ENCODE results near the gene HACD4. TPM values are rescaled to one million over a fixed set of nuclear protein-coding genes. Genes with fewer than 3 reads are reported as not detected.

Gene HACD4
- total RNA-seq, 1 experiment from 2014 or later: 1.2 TPM

DNA sequence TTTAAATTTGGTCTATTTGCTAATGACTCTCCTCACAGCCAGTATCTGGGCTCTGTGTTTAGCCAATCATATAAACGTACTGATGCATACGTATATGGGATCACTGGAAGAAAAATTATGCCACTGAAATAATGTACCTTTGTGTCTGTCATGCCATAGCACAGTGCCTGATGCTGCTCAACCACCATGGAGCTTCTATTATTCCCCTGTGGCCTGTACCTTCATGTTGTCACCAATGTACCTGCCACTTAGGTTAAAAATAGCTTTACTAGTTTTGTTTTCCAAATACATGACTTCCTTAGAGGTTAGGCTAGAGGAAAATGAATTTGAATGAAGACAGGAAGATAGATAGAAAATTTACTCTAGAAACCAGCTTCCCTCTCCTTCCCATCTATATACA is 34.6 kb downstream of the HACD4 start (continued):
- TF ChIP-seq, protein P1, sequence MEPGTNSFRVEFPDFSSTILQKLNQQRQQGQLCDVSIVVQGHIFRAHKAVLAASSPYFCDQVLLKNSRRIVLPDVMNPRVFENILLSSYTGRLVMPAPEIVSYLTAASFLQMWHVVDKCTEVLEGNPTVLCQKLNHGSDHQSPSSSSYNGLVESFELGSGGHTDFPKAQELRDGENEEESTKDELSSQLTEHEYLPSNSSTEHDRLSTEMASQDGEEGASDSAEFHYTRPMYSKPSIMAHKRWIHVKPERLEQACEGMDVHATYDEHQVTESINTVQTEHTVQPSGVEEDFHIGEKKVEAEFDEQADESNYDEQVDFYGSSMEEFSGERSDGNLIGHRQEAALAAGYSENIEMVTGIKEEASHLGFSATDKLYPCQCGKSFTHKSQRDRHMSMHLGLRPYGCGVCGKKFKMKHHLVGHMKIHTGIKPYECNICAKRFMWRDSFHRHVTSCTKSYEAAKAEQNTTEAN (CRISPR knock-in tag; IDR thresholded peaks at IDR 0.05): no peak
- TF ChIP-seq, protein P2, sequence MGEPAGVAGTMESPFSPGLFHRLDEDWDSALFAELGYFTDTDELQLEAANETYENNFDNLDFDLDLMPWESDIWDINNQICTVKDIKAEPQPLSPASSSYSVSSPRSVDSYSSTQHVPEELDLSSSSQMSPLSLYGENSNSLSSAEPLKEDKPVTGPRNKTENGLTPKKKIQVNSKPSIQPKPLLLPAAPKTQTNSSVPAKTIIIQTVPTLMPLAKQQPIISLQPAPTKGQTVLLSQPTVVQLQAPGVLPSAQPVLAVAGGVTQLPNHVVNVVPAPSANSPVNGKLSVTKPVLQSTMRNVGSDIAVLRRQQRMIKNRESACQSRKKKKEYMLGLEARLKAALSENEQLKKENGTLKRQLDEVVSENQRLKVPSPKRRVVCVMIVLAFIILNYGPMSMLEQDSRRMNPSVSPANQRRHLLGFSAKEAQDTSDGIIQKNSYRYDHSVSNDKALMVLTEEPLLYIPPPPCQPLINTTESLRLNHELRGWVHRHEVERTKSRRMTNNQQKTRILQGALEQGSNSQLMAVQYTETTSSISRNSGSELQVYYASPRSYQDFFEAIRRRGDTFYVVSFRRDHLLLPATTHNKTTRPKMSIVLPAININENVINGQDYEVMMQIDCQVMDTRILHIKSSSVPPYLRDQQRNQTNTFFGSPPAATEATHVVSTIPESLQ (CRISPR knock-in tag; IDR thresholded peaks at IDR 0.05): no peak
- no peak for TF ChIP-seq ERG (CRISPR knock-in tag; IDR thresholded peaks at IDR 0.05)

GRCh38 chr9:20995616-20996015 is 35.8 kb downstream of the HACD4 start:
- ATAC-seq (no peak), DNase-seq (ENCODE audit: low spot score) (no peak)
- H3K9me3 Mint-ChIP-seq: peaks cover 3% of the 10 kb centered on the region; the same call in 1 of the 2 replicates
- H3K27ac Mint-ChIP-seq: no peak overlapping the region
- ChIA-PET CTCF (no interaction called here), POLR2A (no interaction called here)
- no peaks in the 10 kb centered on the region for H3K27me3 Mint-ChIP-seq (ENCODE audit: low read depth)
- peaks cover 14% of the 10 kb centered on the region for H3K4me1 Mint-ChIP-seq
- H3K4me3 Mint-ChIP-seq: no peak overlapping the region
- peaks cover 22% of the 10 kb centered on the region for H3K36me3 Mint-ChIP-seq
- TF ChIP-seq ZNF219 (CRISPR knock-in tag; IDR thresholded peaks at IDR 0.05; ENCODE audit: borderline replicate concordance) (no peak), ERG (CRISPR knock-in tag; IDR thresholded peaks at IDR 0.05) (no peak)

- CTCF ChIA-PET: interaction anchor here (0.7 kb wide), 1 partner anchor 53 kb away, joined by 3 read pairs; no protein-coding TSS in a partner anchor
- TF ChIP-seq NFE2L1 (CRISPR knock-in tag; IDR thresholded peaks at IDR 0.05): no peak
- TF ChIP-seq, protein P3, sequence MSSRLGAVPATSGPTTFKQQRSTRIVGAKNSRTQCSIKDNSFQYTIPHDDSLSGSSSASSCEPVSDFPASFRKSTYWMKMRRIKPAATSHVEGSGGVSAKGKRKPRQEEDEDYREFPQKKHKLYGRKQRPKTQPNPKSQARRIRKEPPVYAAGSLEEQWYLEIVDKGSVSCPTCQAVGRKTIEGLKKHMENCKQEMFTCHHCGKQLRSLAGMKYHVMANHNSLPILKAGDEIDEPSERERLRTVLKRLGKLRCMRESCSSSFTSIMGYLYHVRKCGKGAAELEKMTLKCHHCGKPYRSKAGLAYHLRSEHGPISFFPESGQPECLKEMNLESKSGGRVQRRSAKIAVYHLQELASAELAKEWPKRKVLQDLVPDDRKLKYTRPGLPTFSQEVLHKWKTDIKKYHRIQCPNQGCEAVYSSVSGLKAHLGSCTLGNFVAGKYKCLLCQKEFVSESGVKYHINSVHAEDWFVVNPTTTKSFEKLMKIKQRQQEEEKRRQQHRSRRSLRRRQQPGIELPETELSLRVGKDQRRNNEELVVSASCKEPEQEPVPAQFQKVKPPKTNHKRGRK (CRISPR knock-in tag; IDR thresholded peaks at IDR 0.05; ENCODE audit: borderline replicate concordance): no peak
- TF ChIP-seq JUN (CRISPR knock-in tag; IDR thresholded peaks at IDR 0.05): no peak
- TF ChIP-seq, protein P4, sequence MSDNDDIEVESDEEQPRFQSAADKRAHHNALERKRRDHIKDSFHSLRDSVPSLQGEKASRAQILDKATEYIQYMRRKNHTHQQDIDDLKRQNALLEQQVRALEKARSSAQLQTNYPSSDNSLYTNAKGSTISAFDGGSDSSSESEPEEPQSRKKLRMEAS (CRISPR knock-in tag; IDR thresholded peaks at IDR 0.05): no peak
- no peak for TF ChIP-seq ZNF671 (CRISPR knock-in tag; IDR thresholded peaks at IDR 0.05)
- TF ChIP-seq ZNF121 (CRISPR knock-in tag; IDR thresholded peaks at IDR 0.05): no peak
- TF ChIP-seq SOX15 (CRISPR knock-in tag; IDR thresholded peaks at IDR 0.05): no peak
- TF ChIP-seq HMGA2 (CRISPR knock-in tag; IDR thresholded peaks at IDR 0.05): no peak
- no peak for TF ChIP-seq KAT7 (CRISPR knock-in tag; IDR thresholded peaks at IDR 0.05; ENCODE audit: borderline replicate concordance)
- Mint-ChIP-seq H3K4me3 (no peak overlapping the region), H3K36me3 (peaks cover 30% of the 10 kb centered on the region), H3K4me1 (peaks cover 14% of the 10 kb centered on the region), H3K27me3 (ENCODE audit: low read depth) (no peaks in the 10 kb centered on the region), H3K27ac (no peak overlapping the region), H3K9me3 (no peaks in the 10 kb centered on the region)
- POLR2A ChIA-PET: no interaction called here
- no peak for ATAC-seq
- DNase-seq (ENCODE audit: low spot score): no peak
Observed at GRCh38 chr9:20994486-20994885, 37.0 kb downstream of the HACD4 start.

DNA sequence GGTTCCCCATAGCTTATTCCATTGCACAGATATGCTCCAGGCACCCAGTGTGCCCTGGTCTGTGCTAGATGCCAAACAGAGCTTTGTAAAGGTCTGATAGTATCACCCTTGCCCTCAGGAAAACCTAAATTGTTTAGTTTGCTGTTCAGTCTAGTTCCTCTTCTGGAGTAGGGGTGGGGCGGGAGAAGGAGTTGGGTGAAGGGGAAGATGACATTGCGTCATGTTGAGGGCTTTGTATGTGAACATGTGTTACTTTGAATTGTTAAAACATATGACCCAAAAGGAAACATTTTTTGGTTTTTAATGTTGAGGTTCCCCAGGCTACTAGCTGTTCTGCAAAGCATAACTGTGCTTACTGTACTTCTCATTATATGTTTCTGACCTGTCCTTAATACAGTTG is 40.6 kb downstream of the HACD4 start:
- ChIA-PET CTCF (interaction anchor here (0.6 kb wide), 1 partner anchor 10 kb away, joined by 3 read pairs; no protein-coding TSS in a partner anchor), POLR2A (no interaction called here)
- H3K36me3 Mint-ChIP-seq: peaks cover 26% of the 10 kb centered on the region
- no peak overlapping the region for H3K27ac Mint-ChIP-seq
- H3K9me3 Mint-ChIP-seq: no peaks in the 10 kb centered on the region
- DNase-seq (ENCODE audit: low spot score) (no peak), ATAC-seq (no peak)
- no peaks in the 10 kb centered on the region for H3K27me3 Mint-ChIP-seq (ENCODE audit: low read depth)
- H3K4me3 Mint-ChIP-seq: no peak overlapping the region
- H3K4me1 Mint-ChIP-seq: peaks cover 15% of the 10 kb centered on the region
- no peak for TF ChIP-seq CREM (CRISPR knock-in tag; IDR thresholded peaks at IDR 0.05)
- TF ChIP-seq, protein P5, sequence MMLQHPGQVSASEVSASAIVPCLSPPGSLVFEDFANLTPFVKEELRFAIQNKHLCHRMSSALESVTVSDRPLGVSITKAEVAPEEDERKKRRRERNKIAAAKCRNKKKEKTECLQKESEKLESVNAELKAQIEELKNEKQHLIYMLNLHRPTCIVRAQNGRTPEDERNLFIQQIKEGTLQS (CRISPR knock-in tag; conservative IDR thresholded peaks at IDR 0.05): no peak
- TF ChIP-seq NR2C2 (CRISPR knock-in tag; IDR thresholded peaks at IDR 0.05): no peak
- no peak for TF ChIP-seq NFYB (CRISPR knock-in tag; conservative IDR thresholded peaks at IDR 0.05; ENCODE audit: low read depth)
- TF ChIP-seq MXD4 (CRISPR knock-in tag; IDR thresholded peaks at IDR 0.05; ENCODE audit: borderline replicate concordance): no peak
- no peak for TF ChIP-seq HMGA2 (CRISPR knock-in tag; IDR thresholded peaks at IDR 0.05)
- TF ChIP-seq NFATC4 (CRISPR knock-in tag; IDR thresholded peaks at IDR 0.05): no peak
- TF ChIP-seq, protein P2 (CRISPR knock-in tag; IDR thresholded peaks at IDR 0.05): no peak

Measured in WTC11 (cell line).